ENCODE results near the gene MAOA.

Gene MAOA

GRCh38 chrX:43758044-43758443 is 101.9 kb downstream of the MAOA start:
- DNase-seq (ENCODE audit: low read depth in 2 of 2) = no peak

- DNase-seq (ENCODE audit: low read depth in 2 of 2) = no peak
These were observed 130.0 kb downstream of the MAOA start for GRCh38 chrX:43785930-43786591.
